Suprapubic skin (tissue), 4 donors: ENCODE results near the gene ZNF492.

Source experiments
- EP300 ChIP-seq: sonication (generic); formaldehyde crosslinking; IDR thresholded peaks from one replicate; pipeline ENCODE4 v1.6.1; 2017; ENCODE audit warnings: antibody characterized with exemption
- POLR2A ChIP-seq, 2 donors: fragments of 450-650 bp; IDR thresholded peaks; one replicate each; pipeline ENCODE4 v1.6.1; 2017; ENCODE audit warnings: antibody characterized with exemption in 2 of 2, mild to moderate bottlenecking in 2 of 2, moderate library complexity in 2 of 2
- POLR2AphosphoS5 ChIP-seq, 3 donors: sonication (generic); formaldehyde crosslinking; IDR thresholded peaks; one replicate each; pipeline ENCODE4 v1.6.1; 2017; ENCODE audit warnings: antibody characterized with exemption in 3 of 3
- TF ChIP-seq, protein P1 (sequence below), 2 donors: fragments of 200-600 bp in 1 of 2; fragments of 450-650 bp in 1 of 2; sonication (generic) in 1 of 2; IDR thresholded peaks; one replicate each; pipeline ENCODE4 v1.5.1; 2016 to 2019; ENCODE audit warnings: antibody characterized with exemption in 2 of 2, mild to moderate bottlenecking in 1 of 2, moderate library complexity in 1 of 2

DNA sequence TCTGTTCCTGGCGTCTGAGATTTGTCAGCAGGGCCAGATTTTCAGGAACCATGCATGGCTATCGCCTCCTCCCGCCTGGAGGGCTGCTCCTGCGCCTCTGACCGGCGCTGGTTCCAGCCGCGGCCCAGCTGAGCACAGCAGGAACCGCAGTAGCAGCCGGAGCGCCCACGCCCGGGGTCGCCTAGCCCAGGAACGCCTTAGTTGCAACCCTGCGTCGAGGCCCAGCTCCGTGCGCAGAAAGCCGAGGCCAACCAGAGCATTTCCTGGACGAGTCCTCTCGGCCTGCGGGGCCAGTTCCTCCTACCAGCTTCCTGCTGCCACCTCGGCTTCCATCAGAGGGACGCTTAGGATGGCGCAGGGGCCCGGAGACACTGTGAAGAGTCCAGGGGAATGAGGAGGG, 74.9 kb downstream of the ZNF492 start:
- TF ChIP-seq, protein P1, sequence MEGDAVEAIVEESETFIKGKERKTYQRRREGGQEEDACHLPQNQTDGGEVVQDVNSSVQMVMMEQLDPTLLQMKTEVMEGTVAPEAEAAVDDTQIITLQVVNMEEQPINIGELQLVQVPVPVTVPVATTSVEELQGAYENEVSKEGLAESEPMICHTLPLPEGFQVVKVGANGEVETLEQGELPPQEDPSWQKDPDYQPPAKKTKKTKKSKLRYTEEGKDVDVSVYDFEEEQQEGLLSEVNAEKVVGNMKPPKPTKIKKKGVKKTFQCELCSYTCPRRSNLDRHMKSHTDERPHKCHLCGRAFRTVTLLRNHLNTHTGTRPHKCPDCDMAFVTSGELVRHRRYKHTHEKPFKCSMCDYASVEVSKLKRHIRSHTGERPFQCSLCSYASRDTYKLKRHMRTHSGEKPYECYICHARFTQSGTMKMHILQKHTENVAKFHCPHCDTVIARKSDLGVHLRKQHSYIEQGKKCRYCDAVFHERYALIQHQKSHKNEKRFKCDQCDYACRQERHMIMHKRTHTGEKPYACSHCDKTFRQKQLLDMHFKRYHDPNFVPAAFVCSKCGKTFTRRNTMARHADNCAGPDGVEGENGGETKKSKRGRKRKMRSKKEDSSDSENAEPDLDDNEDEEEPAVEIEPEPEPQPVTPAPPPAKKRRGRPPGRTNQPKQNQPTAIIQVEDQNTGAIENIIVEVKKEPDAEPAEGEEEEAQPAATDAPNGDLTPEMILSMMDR (IDR thresholded peaks at IDR 0.05) = no peak
- no peak for TF ChIP-seq POLR2AphosphoS5 (IDR thresholded peaks at IDR 0.05)
- TF ChIP-seq POLR2A (IDR thresholded peaks at IDR 0.05) = no peak
- no peak for TF ChIP-seq EP300
